GM21717 (cell line): Measurements from ENCODE around the gene TUBA4B.
A peak's percentile ranks its signal among the peaks of the same experiment; 100 is the strongest.
"Not testable (repeated sequence)": the region's sequence is repeated elsewhere in the genome, so short reads cannot be mapped to it uniquely, and the experiment has no call there.

Experiments
- ATAC-seq: cut with Tn5 transposase; IDR thresholded peaks from one replicate; pipeline ENCODE4 v1.9.1; 2021; ENCODE audit warnings: mild to moderate bottlenecking, moderate library complexity; ENCODE audit not compliant: unreplicated experiment

The TUBA4B gene

GRCh38 chr2:219273937-219274336 is 20.9 kb downstream of the TUBA4B start:
- no peak for ATAC-seq

- ATAC-seq, result no peak
These were observed 21.4 kb downstream of the TUBA4B start for GRCh38 chr2:219274361-219274921.

- ATAC-seq, result no peak
These were observed 24.9 kb downstream of the TUBA4B start for GRCh38 chr2:219277703-219278654.

GRCh38 chr2:219278655-219279150 is 25.7 kb downstream of the TUBA4B start:
- ATAC-seq, result no peak

GRCh38 chr2:219279151-219279915 is 26.3 kb downstream of the TUBA4B start, which contains the start of gene DNAJB2:
Gene DNAJB2 (plus strand): TSS chr2:219279366. CDS start chr2:219279834, 468 bp downstream.
- peak; percentile 88 for ATAC-seq

GRCh38 chr2:219279916-219280516 is 27.0 kb downstream of the TUBA4B start:
- ATAC-seq, result no peak

- no peak for ATAC-seq
These were observed 27.6 kb downstream of the TUBA4B start for GRCh38 chr2:219280651-219281050.

- ATAC-seq, result no peak
These were observed 28.5 kb downstream of the TUBA4B start for GRCh38 chr2:219281588-219281987.

- no peak for ATAC-seq
These were observed 29.3 kb downstream of the TUBA4B start for GRCh38 chr2:219282375-219282774.

GRCh38 chr2:219282943-219283581 is 30.0 kb downstream of the TUBA4B start:
- ATAC-seq, result no peak

- ATAC-seq, result no peak
These were observed 31.7 kb downstream of the TUBA4B start for GRCh38 chr2:219284501-219285372.

GRCh38 chr2:219285373-219285735 is 32.3 kb downstream of the TUBA4B start:
- ATAC-seq, result no peak

- no peak for ATAC-seq
These were observed 32.9 kb downstream of the TUBA4B start for GRCh38 chr2:219285894-219286425.

GRCh38 chr2:219286436-219287115 is 33.5 kb downstream of the TUBA4B start:
- no peak for ATAC-seq

- ATAC-seq, result not testable (repeated sequence)
These were observed 34.0 kb downstream of the TUBA4B start for GRCh38 chr2:219287116-219287440.

- no peak for ATAC-seq
These were observed 34.7 kb downstream of the TUBA4B start for GRCh38 chr2:219287580-219288265.

- ATAC-seq, result no peak
These were observed 36.1 kb downstream of the TUBA4B start for GRCh38 chr2:219289195-219289536.
